Measurements from ENCODE around the gene TBL2.

The TBL2 gene

DNA sequence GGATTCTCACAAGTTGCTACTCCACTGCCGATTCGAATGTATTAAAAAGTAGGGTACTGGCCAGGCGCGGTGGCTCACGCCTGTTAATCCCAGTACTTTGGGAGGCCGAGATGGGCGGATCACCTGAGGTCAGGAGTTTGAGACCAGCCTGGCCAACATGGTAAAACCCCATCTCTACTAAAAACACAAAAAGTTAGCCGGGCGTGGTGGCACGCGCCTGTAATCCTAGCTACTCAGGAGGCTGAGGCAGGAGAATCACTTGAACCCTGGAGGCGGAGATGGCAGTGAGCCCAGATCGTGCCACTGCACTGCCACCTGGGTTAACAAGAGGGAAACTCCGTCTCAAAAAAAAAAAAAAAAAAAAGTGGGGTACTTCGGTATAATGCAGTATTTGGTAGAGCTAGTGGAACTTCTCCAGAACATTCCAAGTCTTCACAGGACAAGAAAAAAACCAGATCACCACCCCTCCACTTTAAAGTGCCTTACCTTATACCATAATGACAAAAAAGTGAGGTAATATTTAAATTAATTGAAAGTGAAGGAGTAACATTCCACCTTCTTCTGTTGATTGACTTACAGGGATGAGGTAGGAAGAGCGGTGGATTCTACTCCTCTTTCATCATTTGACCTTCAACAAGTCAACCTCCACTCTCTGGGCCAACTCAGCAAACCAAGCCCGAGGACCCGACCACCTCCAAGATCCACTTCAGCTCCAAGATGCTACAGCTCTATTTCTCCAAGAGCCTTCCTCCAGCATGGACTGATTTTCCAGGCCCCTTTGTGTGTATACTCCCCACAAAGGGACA, 58.3 kb downstream of the TBL2 start:
- H3K4me3 ChIP-seq (ENCODE audit: low read length): peak overlapping the region; percentile 100
- TF ChIP-seq ZNF274 (IDR thresholded peaks at IDR 0.05; ENCODE audit: low read depth, low read length): no peak

GRCh38 chr7:73518470-73518869, 59.9 kb downstream of the TBL2 start:
- no peak overlapping the region; the same call in 1 of the 2 replicates for H3K4me3 ChIP-seq (ENCODE audit: low read length)
- TF ChIP-seq ZNF274 (IDR thresholded peaks at IDR 0.05; ENCODE audit: low read depth, low read length): no peak
